GM19455 (cell line): ENCODE data around the gene WFDC1.

ENCODE experiments used
- ATAC-seq: cut with Tn5 transposase; IDR thresholded peaks from one replicate; pipeline ENCODE4 v1.9.1; 2021; ENCODE audit not compliant: unreplicated experiment

WFDC1 gene

GRCh38 chr16:84299734-84300440 lies 5.2 kb downstream of the WFDC1 start:
- ATAC-seq: no peak

GRCh38 chr16:84302111-84302954 lies 7.7 kb downstream of the WFDC1 start:
- no peak for ATAC-seq

GRCh38 chr16:84303023-84303422 lies 8.3 kb downstream of the WFDC1 start:
- ATAC-seq: no peak

- no peak for ATAC-seq
Measured at GRCh38 chr16:84303516-84303915, 8.8 kb downstream of the WFDC1 start.

- no peak for ATAC-seq
Measured at GRCh38 chr16:84306564-84306963, 11.9 kb downstream of the WFDC1 start.

- ATAC-seq: no peak
Measured at GRCh38 chr16:84307209-84307954, 12.7 kb downstream of the WFDC1 start.

- no peak for ATAC-seq
Measured at GRCh38 chr16:84308120-84308519, 13.4 kb downstream of the WFDC1 start.

GRCh38 chr16:84310642-84311041 lies 16.0 kb downstream of the WFDC1 start:
- no peak for ATAC-seq

GRCh38 chr16:84312783-84313382 lies 18.2 kb downstream of the WFDC1 start:
- no peak for ATAC-seq

- ATAC-seq: no peak
Measured at GRCh38 chr16:84313921-84314320, 19.2 kb downstream of the WFDC1 start.

- ATAC-seq: no peak
Measured at GRCh38 chr16:84314373-84314772, 19.7 kb downstream of the WFDC1 start.

- no peak for ATAC-seq
Measured at GRCh38 chr16:84314814-84315213, 20.1 kb downstream of the WFDC1 start.

- no peak for ATAC-seq
Measured at GRCh38 chr16:84315422-84315821, 20.7 kb downstream of the WFDC1 start.

GRCh38 chr16:84318091-84318975 lies 23.7 kb downstream of the WFDC1 start:
- ATAC-seq: no peak

GRCh38 chr16:84319146-84319760 lies 24.6 kb downstream of the WFDC1 start:
- no peak for ATAC-seq

- ATAC-seq: no peak
Measured at GRCh38 chr16:84320511-84320910, 25.8 kb downstream of the WFDC1 start.

GRCh38 chr16:84321932-84322331 lies 27.3 kb downstream of the WFDC1 start:
- no peak for ATAC-seq

GRCh38 chr16:84322749-84323148 lies 28.1 kb downstream of the WFDC1 start:
- no peak for ATAC-seq

- no peak for ATAC-seq
Measured at GRCh38 chr16:84323606-84324005, 28.9 kb downstream of the WFDC1 start.
